ENCODE data around the gene SGMS1. TPM values are rescaled to one million over a fixed set of nuclear protein-coding genes. Genes with fewer than 3 reads are reported as not detected.

Gene SGMS1
- polyA plus RNA-seq, 1 experiment = 21.1 TPM

- POLR2A ChIA-PET = no interaction called here
- CTCF ChIA-PET = no interaction called here
These were observed 217.2 kb downstream of the SGMS1 start for GRCh38 chr10:50406457-50407070.

GRCh38 chr10:50405723-50406122 is 218.0 kb downstream of the SGMS1 start:
- H3K4me3 ChIP-seq (ENCODE audit: low read depth, low read length) = no peak overlapping the region
- TF ChIP-seq CTCF (IDR thresholded peaks at IDR 0.05; ENCODE audit: insufficient read depth, low read depth, low read length) = no peak
- no peak for DNase-seq (ENCODE audit: low read depth)
- H3K27me3 ChIP-seq (ENCODE audit: control insufficient read depth, insufficient read depth, low read length) = no peaks in the 10 kb centered on the region
- ChIA-PET POLR2A (no interaction called here), CTCF (interaction anchor here (1.0 kb wide), 1 partner anchor 9 kb away, joined by 4 read pairs; no protein-coding TSS in a partner anchor)
- H3K36me3 ChIP-seq (ENCODE audit: control insufficient read depth, insufficient read depth, low read length) = no peaks in the 10 kb centered on the region

More at GRCh38 chr10:50406457-50407070, 217.2 kb downstream of the SGMS1 start:
- DNase-seq (ENCODE audit: low read depth) = no peak
- H3K4me3 ChIP-seq (ENCODE audit: low read depth, low read length) = no peak overlapping the region
- TF ChIP-seq CTCF (IDR thresholded peaks at IDR 0.05; ENCODE audit: insufficient read depth, low read depth, low read length) = no peak
- no peaks in the 10 kb centered on the region for H3K27me3 ChIP-seq (ENCODE audit: control insufficient read depth, insufficient read depth, low read length)
- H3K36me3 ChIP-seq (ENCODE audit: control insufficient read depth, insufficient read depth, low read length) = no peaks in the 10 kb centered on the region

- CTCF ChIA-PET = no interaction called here
- H3K36me3 ChIP-seq (ENCODE audit: control insufficient read depth, insufficient read depth, low read length) = no peaks in the 10 kb centered on the region
- H3K4me3 ChIP-seq (ENCODE audit: low read depth, low read length) = no peak overlapping the region
- no peaks in the 10 kb centered on the region for H3K27me3 ChIP-seq (ENCODE audit: control insufficient read depth, insufficient read depth, low read length)
- POLR2A ChIA-PET = no interaction called here
- no peak for TF ChIP-seq CTCF (IDR thresholded peaks at IDR 0.05; ENCODE audit: insufficient read depth, low read depth, low read length)
- DNase-seq (ENCODE audit: low read depth) = no peak
These were observed 219.6 kb downstream of the SGMS1 start for GRCh38 chr10:50404021-50404773.

- Histone ChIP-seq H3K27me3 (ENCODE audit: control insufficient read depth, insufficient read depth, low read length) (no peaks in the 10 kb centered on the region), H3K36me3 (ENCODE audit: control insufficient read depth, insufficient read depth, low read length) (no peaks in the 10 kb centered on the region), H3K4me3 (ENCODE audit: low read depth, low read length) (no peak overlapping the region)
- no peak for DNase-seq (ENCODE audit: low read depth)
- no peak for TF ChIP-seq CTCF (IDR thresholded peaks at IDR 0.05; ENCODE audit: insufficient read depth, low read depth, low read length)
- POLR2A ChIA-PET = no interaction called here
- CTCF ChIA-PET = interaction anchor here (0.6 kb wide), 1 partner anchor 55 kb away, joined by 3 read pairs; no protein-coding TSS in a partner anchor
These were observed 220.7 kb downstream of the SGMS1 start for GRCh38 chr10:50403074-50403473.

- TF ChIP-seq CTCF (IDR thresholded peaks at IDR 0.05; ENCODE audit: insufficient read depth, low read depth, low read length) = no peak
- Histone ChIP-seq H3K27me3 (ENCODE audit: control insufficient read depth, insufficient read depth, low read length) (no peaks in the 10 kb centered on the region), H3K4me3 (ENCODE audit: low read depth, low read length) (no peak overlapping the region), H3K36me3 (ENCODE audit: control insufficient read depth, insufficient read depth, low read length) (no peaks in the 10 kb centered on the region)
- DNase-seq (ENCODE audit: low read depth) = no peak
- ChIA-PET POLR2A (no interaction called here), CTCF (interaction anchor here (0.5 to 1.3 kb wide), 2 partner anchors 11 to 149 kb away, joined by 3 read pairs; no protein-coding TSS in a partner anchor)
These were observed 221.3 kb downstream of the SGMS1 start for GRCh38 chr10:50402466-50402865.
